ENCODE data around the gene MCTP2. TPM values are rescaled to one million over a fixed set of nuclear protein-coding genes. Genes with fewer than 3 reads are reported as not detected.

The MCTP2 gene
- total and polyA plus RNA-seq, 2 donors (not counting 1 experiment from before 2014, with no cell fraction given) = 38.3 to 64.8 TPM

DNA sequence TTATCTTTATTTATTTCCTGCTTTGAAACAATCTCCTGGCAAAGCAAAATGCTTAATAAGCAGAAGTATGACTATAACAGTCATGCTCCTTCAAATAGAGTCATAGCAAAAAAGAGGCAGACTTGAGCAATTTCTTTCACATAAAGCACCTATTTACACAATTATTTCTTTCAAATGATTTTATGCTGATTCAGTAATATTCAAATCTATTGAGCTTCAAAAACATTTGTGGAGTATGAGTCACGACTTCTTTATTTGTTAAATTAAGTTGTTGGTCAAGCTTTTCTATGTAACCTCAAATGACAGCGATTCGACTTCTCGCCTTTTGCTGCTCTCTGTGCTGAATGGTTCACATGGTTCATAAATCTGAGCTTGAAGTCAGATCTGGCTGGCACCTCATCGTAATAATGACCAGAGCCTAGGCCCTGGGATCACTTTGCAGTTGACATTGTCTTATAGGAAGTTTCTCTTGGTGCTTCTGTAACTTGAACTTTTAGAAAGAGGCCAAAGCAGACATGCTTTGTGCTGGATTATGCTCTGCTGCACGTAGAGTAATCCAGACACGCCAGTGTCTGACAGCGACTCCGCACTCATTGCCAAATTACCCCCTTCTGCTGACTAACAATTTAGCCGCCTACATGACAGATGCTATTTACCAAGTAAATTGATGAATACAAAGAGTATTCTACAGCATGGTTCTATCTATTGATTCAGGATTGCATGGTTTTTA, 139.0 kb downstream of the MCTP2 start:
- ATAC-seq (ENCODE audit: low read depth) (no peak), DNase-seq (no peak)
- Histone ChIP-seq H3K36me3 (replicated peaks in 1 of 2; ENCODE audit: control extremely low read depth in 1 of 2, control insufficient read depth in 1 of 2, extremely low read depth in 1 of 2, insufficient read depth in 2 of 2, low read length in 1 of 2) (peaks cover 5 to 78% of the 10 kb centered on the region in 2 experiments), H2AFZ (ENCODE audit: insufficient read depth, low read depth, low read length, poor library complexity, severe bottlenecking) (no peak overlapping the region), H3K27ac (ENCODE audit: low read length in 2 of 2) (no peak overlapping the region), H4K20me1 (ENCODE audit: control insufficient read depth, insufficient read depth, low read length, poor library complexity, severe bottlenecking) (no peaks in the 10 kb centered on the region), H3K4me1 (ENCODE audit: control insufficient read depth in 2 of 2, insufficient read depth in 2 of 2, low read length in 2 of 2) (no peaks in the 10 kb centered on the region), H3K4me3 (ENCODE audit: control extremely low read depth in 1 of 5, extremely low read depth in 1 of 5, insufficient read depth in 1 of 5, low read depth in 2 of 5, low read length in 4 of 5) (no peak overlapping the region), H3K4me2 (replicated peaks; ENCODE audit: low read depth, low read length, poor library complexity, severe bottlenecking) (no peak overlapping the region), H3K27me3 (replicated peaks in 1 of 4; ENCODE audit: control extremely low read depth in 1 of 4, control insufficient read depth in 3 of 4, insufficient read depth in 4 of 4, low read length in 3 of 4) (no peaks in the 10 kb centered on the region), H3K9ac (ENCODE audit: low read length) (no peak overlapping the region), H3K79me2 (ENCODE audit: control insufficient read depth, insufficient read depth, low read length) (no peaks in the 10 kb centered on the region), H3K9me3 (ENCODE audit: control extremely low read depth in 1 of 3, control insufficient read depth in 2 of 3, insufficient read depth in 1 of 3, low read length in 2 of 3) (no peaks in the 10 kb centered on the region)
- H3K27ac Mint-ChIP-seq = no peak overlapping the region
- intact Hi-C loops (cut with micrococcal nuclease) = no loop called here
- POLR2A ChIA-PET = no interaction called here
- TF ChIP-seq CTCF (IDR thresholded peaks at IDR 0.05) = no peak
- TF ChIP-seq EZH2 (IDR thresholded peaks at IDR 0.05; ENCODE audit: borderline replicate concordance, insufficient read depth, low read depth, low read length, poor library complexity, severe bottlenecking) = no peak
- no peak overlapping the region for H3K4me3 Mint-ChIP-seq
- H3K4me1 Mint-ChIP-seq = no peaks in the 10 kb centered on the region
- CTCF ChIA-PET = interaction anchor here (0.5 to 1.6 kb wide), 2 partner anchors 206 to 1560 kb away, joined by 4 read pairs; no protein-coding TSS in a partner anchor
- no peaks in the 10 kb centered on the region for H3K9me3 Mint-ChIP-seq (ENCODE audit: insufficient read depth)
- 100% methylated on average over 5 of the region's 10 CpGs for WGBS (ENCODE audit: insufficient coverage)
- no peaks in the 10 kb centered on the region for H3K27me3 Mint-ChIP-seq

DNA sequence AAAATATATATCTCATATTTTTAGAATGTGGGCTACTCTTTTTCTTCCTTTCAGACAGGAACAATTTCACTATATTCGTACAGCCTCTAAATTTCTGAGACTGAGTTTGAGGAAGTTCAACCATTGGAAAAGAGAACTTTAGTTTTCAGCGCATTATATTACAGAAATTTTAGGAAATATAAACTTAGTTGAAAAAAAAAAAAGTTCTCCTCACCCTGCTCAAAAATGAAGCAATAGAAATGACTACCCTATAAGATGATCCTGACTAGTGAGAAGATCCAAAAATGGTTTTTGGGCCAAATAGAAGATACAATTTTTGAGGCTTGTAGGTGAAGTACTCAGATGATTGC, 139.6 kb downstream of the MCTP2 start:
- TF ChIP-seq CTCF (IDR thresholded peaks at IDR 0.05) (no peak), EZH2 (IDR thresholded peaks at IDR 0.05; ENCODE audit: borderline replicate concordance, insufficient read depth, low read depth, low read length, poor library complexity, severe bottlenecking) (no peak)
- ChIA-PET CTCF (interaction anchor here (1.6 kb wide), 1 partner anchor 207 kb away, joined by 4 read pairs; no protein-coding TSS in a partner anchor), POLR2A (no interaction called here)
- Histone ChIP-seq H3K27ac (ENCODE audit: low read length in 2 of 2) (no peak overlapping the region), H4K20me1 (ENCODE audit: control insufficient read depth, insufficient read depth, low read length, poor library complexity, severe bottlenecking) (no peaks in the 10 kb centered on the region), H3K27me3 (replicated peaks in 1 of 4; ENCODE audit: control extremely low read depth in 1 of 4, control insufficient read depth in 3 of 4, insufficient read depth in 4 of 4, low read length in 3 of 4) (no peaks in the 10 kb centered on the region), H3K4me3 (ENCODE audit: control extremely low read depth in 1 of 5, extremely low read depth in 1 of 5, insufficient read depth in 1 of 5, low read depth in 2 of 5, low read length in 4 of 5) (no peak overlapping the region), H3K9me3 (ENCODE audit: control extremely low read depth in 1 of 3, control insufficient read depth in 2 of 3, insufficient read depth in 1 of 3, low read length in 2 of 3) (no peaks in the 10 kb centered on the region), H3K79me2 (ENCODE audit: control insufficient read depth, insufficient read depth, low read length) (no peaks in the 10 kb centered on the region), H3K4me2 (replicated peaks; ENCODE audit: low read depth, low read length, poor library complexity, severe bottlenecking) (no peak overlapping the region), H3K4me1 (ENCODE audit: control insufficient read depth in 2 of 2, insufficient read depth in 2 of 2, low read length in 2 of 2) (no peaks in the 10 kb centered on the region), H3K36me3 (replicated peaks in 1 of 2; ENCODE audit: control extremely low read depth in 1 of 2, control insufficient read depth in 1 of 2, extremely low read depth in 1 of 2, insufficient read depth in 2 of 2, low read length in 1 of 2) (peaks cover 5 to 81% of the 10 kb centered on the region in 2 experiments), H2AFZ (ENCODE audit: insufficient read depth, low read depth, low read length, poor library complexity, severe bottlenecking) (no peak overlapping the region), H3K9ac (ENCODE audit: low read length) (no peak overlapping the region)
- no peaks in the 10 kb centered on the region for H3K4me1 Mint-ChIP-seq
- DNase-seq (no peak), ATAC-seq (ENCODE audit: low read depth) (no peak)
- WGBS (ENCODE audit: insufficient coverage) = no CpG with 5 or more reads among the region's 2 CpGs
- intact Hi-C loops (cut with micrococcal nuclease) = no loop called here
- no peaks in the 10 kb centered on the region for H3K9me3 Mint-ChIP-seq (ENCODE audit: insufficient read depth)
- no peak overlapping the region for H3K27ac Mint-ChIP-seq
- no peak overlapping the region for H3K4me3 Mint-ChIP-seq
- H3K27me3 Mint-ChIP-seq = no peaks in the 10 kb centered on the region
